GM10266 (cell line): Measurements from ENCODE around the gene SERBP1.

Experiments
- DNase-seq: peaks from one replicate; pipeline ENCODE4 v3.0.0; 2012; ENCODE audit errors: extremely low spot score
- CTCF ChIP-seq: IDR thresholded peaks from 2 replicates; pipeline ENCODE4 v1.5.1; 2012; ENCODE audit warnings: mild to moderate bottlenecking, low read depth; ENCODE audit not compliant: control insufficient read depth, insufficient read depth; ENCODE audit errors: missing control alignments

Gene SERBP1

GRCh38 chr1:67393737-67394136, 36.5 kb downstream of the SERBP1 start:
- DNase-seq = no peak
- TF ChIP-seq CTCF = no peak

GRCh38 chr1:67393240-67393639, 37.0 kb downstream of the SERBP1 start:
- DNase-seq = no peak
- TF ChIP-seq CTCF = no peak

- no peak for TF ChIP-seq CTCF
- no peak for DNase-seq
These were observed 39.9 kb downstream of the SERBP1 start for GRCh38 chr1:67390041-67390887.

GRCh38 chr1:67383999-67384638, 46.1 kb downstream of the SERBP1 start:
- DNase-seq = no peak
- no peak for TF ChIP-seq CTCF

GRCh38 chr1:67382292-67382691, 47.9 kb downstream of the SERBP1 start:
- TF ChIP-seq CTCF = no peak
- no peak for DNase-seq

- no peak for TF ChIP-seq CTCF
- no peak for DNase-seq
These were observed 49.0 kb downstream of the SERBP1 start for GRCh38 chr1:67381154-67381553.

GRCh38 chr1:67377253-67377652, 52.9 kb downstream of the SERBP1 start:
- no peak for DNase-seq
- TF ChIP-seq CTCF = no peak
